GM19193 (cell line): Measurements from ENCODE around the gene FAM120AOS.

Experiments used
- POLR2A ChIP-seq: IDR thresholded peaks from 4 replicates; pipeline ENCODE4 v1.6.1; 2011; ENCODE audit not compliant: insufficient read depth, insufficient read length; ENCODE audit errors: extremely low read depth

The FAM120AOS gene

DNA sequence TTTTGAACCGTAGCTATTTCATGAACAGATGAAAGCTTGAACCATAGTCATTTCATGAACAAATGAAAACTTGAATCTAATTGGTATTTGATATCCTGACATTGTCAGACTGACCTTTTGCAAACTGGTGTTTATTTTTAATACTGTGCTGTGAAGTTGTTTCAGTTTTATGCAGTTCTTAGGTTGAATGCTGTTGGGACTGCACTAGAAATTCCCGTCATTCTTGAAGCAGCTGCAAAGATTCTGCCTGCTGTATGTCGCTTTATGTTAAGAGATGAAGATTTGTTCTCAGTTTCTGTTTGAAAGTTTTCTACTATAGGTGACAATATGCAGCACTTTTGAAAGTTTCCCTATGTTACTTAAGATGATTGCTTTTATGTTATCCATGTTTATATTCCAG lies 22.5 kb upstream of the FAM120AOS start:
- no peak for TF ChIP-seq POLR2A

DNA sequence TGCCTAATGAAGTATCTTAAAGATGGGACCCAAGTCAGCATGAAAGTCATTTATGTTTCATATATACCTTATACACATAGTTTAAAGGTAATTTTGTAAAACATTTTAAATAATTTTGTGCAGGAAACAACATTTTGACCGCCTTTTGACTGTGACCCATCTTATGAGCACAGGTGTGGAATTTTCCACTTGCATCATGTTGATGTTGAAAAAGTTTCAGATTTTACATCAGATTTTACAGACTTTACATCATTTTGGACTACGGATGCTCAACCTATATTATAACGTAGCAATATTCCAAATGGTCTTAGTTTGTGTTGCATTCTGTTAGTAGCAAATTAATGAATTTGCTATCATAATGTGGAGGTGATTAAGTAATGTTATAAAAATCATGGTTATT lies 21.7 kb upstream of the FAM120AOS start:
- TF ChIP-seq POLR2A: no peak

DNA sequence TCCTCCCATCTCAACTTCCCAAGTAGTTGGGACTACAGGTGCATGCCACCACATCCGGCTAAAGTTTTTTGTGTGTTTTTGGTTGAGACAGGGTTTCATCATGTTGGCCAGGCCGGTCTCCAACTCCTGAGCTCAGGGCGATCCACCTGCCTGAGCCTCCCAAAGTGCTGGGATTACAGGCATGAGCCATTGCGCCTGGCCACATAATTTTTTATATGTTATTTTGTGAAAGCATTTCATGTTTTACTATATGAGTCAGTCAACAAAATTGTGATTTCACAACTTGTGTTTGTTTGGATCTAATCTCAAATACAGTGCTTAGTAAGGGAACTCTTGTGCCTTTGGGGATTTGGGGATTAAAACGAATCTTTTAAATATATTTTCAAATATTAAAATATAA lies 20.0 kb upstream of the FAM120AOS start:
- TF ChIP-seq POLR2A: no peak

DNA sequence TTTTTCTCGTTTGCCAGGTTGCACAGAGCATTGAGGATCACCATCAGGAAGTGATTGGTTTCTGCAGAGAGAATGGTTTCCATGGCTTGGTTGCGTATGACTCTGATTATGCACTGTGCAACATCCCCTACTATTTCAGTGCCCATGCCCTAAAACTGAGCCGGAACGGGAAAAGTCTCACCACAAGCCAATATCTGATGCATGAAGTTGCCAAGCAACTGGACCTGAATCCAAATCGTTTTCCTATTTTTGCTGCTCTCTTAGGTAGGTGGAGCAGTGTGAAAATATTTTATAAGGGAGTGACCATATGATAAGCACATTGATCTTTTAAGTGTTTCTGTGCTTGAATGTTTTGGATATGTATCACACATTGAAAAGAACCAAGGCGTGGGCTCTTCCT lies 17.7 kb upstream of the FAM120AOS start:
- TF ChIP-seq POLR2A: no peak

DNA sequence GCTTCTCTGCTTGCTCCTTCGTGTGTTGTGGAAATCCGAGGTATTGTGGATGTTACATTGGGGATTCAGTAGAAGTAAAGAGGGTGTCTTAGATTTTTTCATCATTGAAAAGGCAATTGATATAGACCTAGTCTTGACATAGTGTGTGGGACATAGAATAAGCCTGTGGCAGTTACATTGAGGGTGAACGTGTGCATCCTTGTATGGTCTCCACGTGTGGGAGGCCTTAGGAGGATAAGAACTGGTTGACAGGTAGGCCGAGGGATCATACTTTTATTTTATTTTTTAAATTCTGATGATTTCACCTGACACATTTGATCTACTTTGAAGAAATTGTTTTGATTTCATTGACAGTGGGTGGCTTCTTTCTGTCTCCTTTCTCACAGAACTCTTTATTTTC lies 17.0 kb upstream of the FAM120AOS start:
- no peak for TF ChIP-seq POLR2A

DNA sequence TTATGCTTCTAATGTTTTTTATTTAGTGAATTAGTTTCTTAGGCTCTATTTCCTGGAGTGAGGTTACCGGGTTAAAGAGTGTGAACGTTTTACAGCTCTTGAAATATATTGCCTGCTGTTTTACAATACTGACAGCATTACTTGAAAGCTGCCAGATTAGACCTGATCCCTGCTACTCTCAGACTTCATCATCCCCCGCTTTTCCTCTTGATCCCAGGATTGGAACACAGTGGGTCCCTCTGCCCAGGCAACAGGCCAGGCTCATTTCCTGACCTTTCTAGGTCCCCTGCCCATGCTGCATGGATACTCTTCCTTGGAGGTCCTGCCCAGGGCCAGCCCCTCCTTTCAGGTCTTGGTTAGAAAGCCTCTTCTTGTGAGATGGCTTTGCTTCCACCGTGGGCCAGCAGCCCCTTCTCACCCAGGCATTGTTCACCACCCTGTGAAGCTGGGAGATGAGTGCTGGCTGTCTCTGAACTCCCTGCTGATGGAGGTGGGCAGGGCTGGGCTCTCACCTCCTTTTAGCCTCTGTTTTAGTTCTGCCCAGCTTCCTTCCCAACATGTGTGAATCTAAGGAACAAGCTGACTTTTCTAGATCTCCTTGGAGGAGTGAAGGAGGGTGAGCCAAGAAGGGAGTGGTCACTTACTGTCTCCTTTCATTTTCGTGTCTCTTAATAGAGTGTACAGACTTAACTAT lies 15.5 kb upstream of the FAM120AOS start:
- TF ChIP-seq POLR2A: no peak

DNA sequence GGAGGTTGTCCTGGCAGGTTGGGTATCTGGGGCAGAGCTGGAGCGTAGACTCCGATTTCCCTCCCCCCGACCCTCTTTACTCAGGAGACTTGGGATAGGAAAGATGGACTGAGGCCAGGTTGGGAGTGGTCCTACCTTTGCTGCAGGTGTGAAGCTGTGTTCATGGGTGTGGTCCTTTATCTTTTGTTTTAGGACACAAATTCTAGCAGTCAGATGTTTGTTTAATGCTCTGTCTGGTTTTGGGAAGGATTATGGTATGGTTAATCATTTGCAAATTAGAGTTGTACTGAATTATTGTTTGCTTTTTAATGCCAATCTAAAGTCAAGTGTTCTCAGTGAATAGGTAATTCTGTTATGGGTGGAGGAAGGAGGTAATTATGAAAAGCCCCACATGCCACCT lies 14.1 kb upstream of the FAM120AOS start:
- no peak for TF ChIP-seq POLR2A

DNA sequence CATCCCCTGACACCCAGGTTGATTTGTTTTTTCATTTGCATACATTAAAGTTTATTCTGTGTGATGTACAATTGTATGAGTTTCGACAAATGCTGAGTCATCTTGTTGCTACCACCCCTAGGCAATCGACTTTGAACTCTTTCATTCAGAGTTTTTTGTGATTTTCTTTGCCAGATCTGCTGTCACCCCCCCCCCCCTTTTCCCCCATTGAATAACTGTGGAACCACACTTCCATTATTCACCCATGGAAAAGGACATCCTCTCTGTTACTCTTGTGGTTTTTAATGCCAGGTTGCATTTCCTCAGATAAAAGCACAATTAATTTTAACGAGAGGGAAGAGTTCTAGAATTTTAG lies 13.7 kb upstream of the FAM120AOS start:
- TF ChIP-seq POLR2A: no peak

DNA sequence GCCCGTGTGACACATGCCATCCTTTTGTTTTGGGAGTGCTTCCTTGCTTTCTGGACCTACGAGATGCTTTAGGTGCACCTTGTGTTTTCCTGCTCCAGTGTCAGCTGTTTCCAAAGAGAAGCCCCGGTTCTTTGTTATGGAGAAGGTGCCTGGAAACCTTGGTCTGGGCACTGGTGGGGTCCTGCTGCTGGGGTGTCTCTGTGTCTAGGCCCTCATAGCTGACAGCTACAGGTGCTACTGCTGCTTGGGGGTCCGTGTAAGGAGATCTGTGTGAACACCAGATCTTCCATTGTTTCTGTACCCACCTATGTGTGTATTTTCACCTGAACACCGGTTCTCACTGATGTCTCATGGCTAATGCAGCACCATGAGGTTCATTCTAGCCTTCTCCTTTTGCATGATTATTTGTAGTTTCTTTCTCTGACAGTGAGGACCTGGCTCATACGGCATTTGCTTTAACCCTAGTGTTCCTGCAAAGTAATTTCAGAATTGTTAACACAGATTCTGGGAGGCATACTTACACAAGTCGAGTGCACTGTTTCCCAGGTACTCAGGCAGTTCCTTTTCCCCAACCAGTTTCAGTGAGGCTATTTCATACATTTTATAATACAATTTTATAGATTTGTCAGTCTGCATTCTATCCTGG lies 13.2 kb upstream of the FAM120AOS start:
- TF ChIP-seq POLR2A: no peak

DNA sequence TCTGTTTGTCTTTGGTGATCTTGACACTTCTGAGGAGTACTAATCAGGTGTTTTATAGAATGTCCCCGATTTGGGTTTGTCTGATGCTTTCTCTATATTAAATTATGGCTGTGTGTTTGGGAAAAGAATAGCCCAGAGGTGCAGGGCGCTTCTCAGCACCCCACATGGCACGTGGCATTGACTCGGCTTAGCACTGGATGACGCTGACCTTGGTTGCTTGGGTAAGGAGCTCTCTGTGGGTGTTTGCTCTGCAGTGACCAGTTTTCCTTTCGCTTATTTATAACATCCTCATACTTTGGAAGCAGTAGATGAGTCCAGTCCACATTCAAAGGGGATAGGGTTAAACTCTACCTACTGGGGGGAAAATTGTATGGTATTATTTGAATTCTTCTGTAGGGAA lies 12.5 kb upstream of the FAM120AOS start:
- no peak for TF ChIP-seq POLR2A

DNA sequence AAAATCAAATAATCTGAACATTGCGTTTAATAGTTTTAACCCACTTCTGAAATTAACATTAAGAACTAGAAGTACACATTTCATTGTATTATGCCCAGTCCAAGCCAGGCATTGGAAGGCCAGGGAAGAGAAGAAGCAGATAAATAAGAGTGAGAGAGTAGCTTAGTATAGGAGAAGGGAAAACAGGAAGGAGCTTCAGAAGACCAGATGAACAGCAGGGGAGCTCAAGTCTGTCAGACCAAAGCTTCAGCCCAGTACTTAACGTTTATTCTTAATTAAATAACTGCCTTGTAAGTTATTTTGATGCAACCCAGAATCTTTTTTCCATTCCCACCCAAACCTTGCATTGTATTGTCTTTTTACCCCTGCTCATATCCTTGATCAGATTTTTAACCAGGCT lies 11.5 kb upstream of the FAM120AOS start:
- TF ChIP-seq POLR2A: no peak

DNA sequence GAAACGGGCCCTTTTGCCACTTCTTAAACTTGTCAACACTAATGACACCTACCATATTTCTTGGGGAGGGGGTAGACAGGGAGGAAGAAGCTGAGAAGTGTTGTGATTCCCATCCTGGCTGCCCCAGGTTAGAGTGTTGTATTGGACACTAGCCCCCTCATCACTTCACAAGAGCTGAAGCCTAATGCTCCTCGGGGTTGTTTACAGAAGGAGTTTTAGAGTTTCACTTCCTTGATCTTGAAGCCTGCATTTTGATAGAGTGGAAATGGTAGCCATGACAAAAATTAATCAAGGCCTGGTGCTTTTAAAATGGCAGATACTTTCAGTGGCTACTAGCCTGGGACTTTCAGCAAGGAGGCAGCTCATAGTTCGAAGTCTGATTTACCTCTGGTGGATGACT lies 11.0 kb upstream of the FAM120AOS start:
- TF ChIP-seq POLR2A: no peak

DNA sequence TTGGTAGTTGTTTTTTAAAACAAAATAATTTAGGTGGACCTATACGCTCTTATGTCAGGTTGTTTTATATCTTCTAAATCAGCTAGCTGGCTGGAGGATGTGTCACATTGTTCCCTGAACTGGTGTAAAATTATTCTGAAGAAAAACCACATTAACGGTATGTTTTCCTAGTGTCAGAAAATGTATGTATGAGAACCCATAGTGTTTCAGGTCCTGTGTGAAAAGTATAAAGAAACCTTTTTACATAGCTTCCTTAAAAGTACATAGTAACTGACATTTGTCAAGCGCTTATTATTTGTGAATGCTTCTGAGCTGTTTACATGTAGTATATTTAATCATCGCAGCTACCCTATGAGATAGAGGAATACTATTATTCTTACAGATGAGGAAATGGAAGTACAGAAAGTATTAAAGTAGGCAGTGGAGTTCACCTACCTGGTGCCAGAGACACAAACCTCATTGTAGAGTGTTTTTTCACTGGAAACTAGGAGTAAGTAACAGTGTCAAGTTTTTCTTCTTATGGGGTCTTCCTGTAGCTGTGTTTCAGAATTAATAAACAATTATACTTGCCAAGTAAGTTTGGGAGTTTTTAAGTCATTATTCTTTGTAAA lies 10.4 kb upstream of the FAM120AOS start:
- no peak for TF ChIP-seq POLR2A

DNA sequence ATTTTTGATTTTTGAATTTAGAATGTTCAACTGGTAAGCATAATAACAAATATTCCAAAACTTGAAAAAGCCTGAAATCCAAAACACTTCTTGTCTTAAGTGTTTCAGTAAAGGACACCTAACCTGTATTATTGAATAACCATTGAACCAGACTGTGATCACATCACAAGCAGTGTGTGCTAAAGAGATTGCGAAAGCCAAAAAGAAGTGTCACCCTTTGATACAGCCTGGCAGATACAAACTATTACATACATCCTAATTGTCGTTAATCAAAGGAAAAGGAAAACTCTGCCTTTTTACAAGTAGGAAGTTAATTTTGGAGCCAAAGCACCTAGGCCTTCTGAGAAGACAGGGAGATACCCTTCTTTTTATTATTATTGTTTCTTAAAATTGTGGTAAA lies 8.4 kb upstream of the FAM120AOS start:
- no peak for TF ChIP-seq POLR2A

DNA sequence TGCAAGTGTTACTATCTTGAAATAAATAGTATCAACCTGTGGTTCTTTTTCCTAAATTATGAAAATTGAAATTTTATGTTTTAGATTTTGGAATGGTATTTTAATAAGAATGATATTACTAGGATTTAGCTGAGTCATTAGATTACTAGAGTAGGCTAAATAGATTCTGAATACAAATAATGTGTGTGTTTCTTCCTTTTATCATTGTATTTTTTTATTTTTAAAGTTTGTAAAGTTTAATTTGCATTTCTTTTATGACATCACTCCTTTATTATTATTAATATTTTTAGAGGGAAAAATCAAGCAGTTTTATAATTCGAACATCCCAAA lies 8.0 kb upstream of the FAM120AOS start:
- TF ChIP-seq POLR2A: no peak

DNA sequence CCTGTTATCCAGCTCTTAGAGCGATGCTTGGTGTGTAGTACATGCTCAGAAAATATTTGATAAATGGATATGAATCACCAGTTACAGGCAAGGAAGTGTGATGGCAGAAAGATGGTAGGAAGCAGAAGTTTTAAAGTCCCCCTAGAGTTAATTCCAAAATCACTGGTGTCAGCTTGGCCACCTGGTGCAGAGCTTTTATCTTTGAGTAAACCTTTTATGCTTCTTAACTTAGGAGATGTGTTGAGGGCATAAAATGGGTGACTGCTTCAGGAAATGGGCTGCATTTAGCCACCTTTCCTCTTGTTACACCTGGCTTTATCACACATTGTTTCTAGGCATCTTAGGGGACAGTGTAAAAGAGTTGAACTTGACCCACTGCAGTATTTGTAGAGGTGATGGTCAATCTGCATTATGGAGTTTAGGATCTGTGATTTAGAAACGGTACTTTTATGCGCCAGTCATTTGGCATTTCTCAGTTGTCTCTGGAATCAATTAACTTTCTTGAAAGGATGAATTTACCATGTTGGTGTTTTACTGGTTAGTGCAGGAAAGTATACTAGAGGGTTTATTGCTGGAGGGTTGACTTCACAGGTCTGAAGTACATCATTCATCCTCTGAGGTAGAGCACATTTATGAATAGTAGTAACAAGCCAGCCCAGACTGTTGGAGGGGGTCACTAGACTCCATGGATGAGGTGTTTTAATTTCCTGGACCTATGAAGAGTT lies 7.5 kb upstream of the FAM120AOS start:
- TF ChIP-seq POLR2A: no peak
